ENCODE data around the gene TEX29. TPM values are rescaled to one million over a fixed set of nuclear protein-coding genes. Genes with fewer than 3 reads are reported as not detected.

The TEX29 gene
- total RNA-seq, 1 experiment from 2014 or later = 0.45 TPM

GRCh38 chr13:111324736-111325135, 4.3 kb downstream of the TEX29 start:
- BruUV-seq (replicated peaks) = no TSS peak
- TF ChIP-seq CTCF (conservative IDR thresholded peaks at IDR 0.05; ENCODE audit: low read depth, low read length) (no peak), EZH2 (IDR thresholded peaks at IDR 0.05; ENCODE audit: borderline replicate concordance, low read depth, low read length, poor library complexity, severe bottlenecking) (no peak)
- no peaks in the 10 kb centered on the region for H3K27me3 ChIP-seq (replicated peaks; ENCODE audit: insufficient read depth, low read depth, low read length, poor library complexity)
- no peak overlapping the region for H3K27ac ChIP-seq (ENCODE audit: low read depth, low read length, poor library complexity, severe bottlenecking)
- DNase-seq (ENCODE audit: low spot score) = no peak
- no peak overlapping the region for H3K4me3 ChIP-seq (ENCODE audit: low read depth, low read length, poor library complexity, severe bottlenecking)
- intact Hi-C loops (cut with micrococcal nuclease; ENCODE audit: unreplicated experiment) = no loop called here
- no peaks in the 10 kb centered on the region for H3K36me3 ChIP-seq (ENCODE audit: insufficient read depth, low read length, poor library complexity, severe bottlenecking)
- no peaks in the 10 kb centered on the region for H3K4me1 ChIP-seq (ENCODE audit: insufficient read depth, low read length, poor library complexity, severe bottlenecking)
- H3K9me3 ChIP-seq (ENCODE audit: low read depth, low read length, poor library complexity, severe bottlenecking) = no peaks in the 10 kb centered on the region
- POLR2A ChIA-PET (ENCODE audit: low non-redundant PET) = no interaction called here
- CTCF ChIA-PET = no interaction called here

- no peaks in the 10 kb centered on the region for H3K9me3 ChIP-seq (ENCODE audit: low read depth, low read length, poor library complexity, severe bottlenecking)
- no peak overlapping the region for H3K27ac ChIP-seq (ENCODE audit: low read depth, low read length, poor library complexity, severe bottlenecking)
- H3K36me3 ChIP-seq (ENCODE audit: insufficient read depth, low read length, poor library complexity, severe bottlenecking) = no peaks in the 10 kb centered on the region
- no TSS peak for BruUV-seq (replicated peaks)
- CTCF ChIA-PET = no interaction called here
- intact Hi-C loops (cut with micrococcal nuclease; ENCODE audit: unreplicated experiment) = no loop called here
- no peak overlapping the region for H3K4me3 ChIP-seq (ENCODE audit: low read depth, low read length, poor library complexity, severe bottlenecking)
- POLR2A ChIA-PET (ENCODE audit: low non-redundant PET) = no interaction called here
- no peak for TF ChIP-seq CTCF (conservative IDR thresholded peaks at IDR 0.05; ENCODE audit: low read depth, low read length)
- no peak for TF ChIP-seq EZH2 (IDR thresholded peaks at IDR 0.05; ENCODE audit: borderline replicate concordance, low read depth, low read length, poor library complexity, severe bottlenecking)
- no peak for DNase-seq (ENCODE audit: low spot score)
- no peaks in the 10 kb centered on the region for H3K4me1 ChIP-seq (ENCODE audit: insufficient read depth, low read length, poor library complexity, severe bottlenecking)
- H3K27me3 ChIP-seq (replicated peaks; ENCODE audit: insufficient read depth, low read depth, low read length, poor library complexity) = no peaks in the 10 kb centered on the region
Measured at GRCh38 chr13:111325146-111325890, 4.9 kb downstream of the TEX29 start.

GRCh38 chr13:111325941-111326620, 5.6 kb downstream of the TEX29 start:
- no peaks in the 10 kb centered on the region for H3K27me3 ChIP-seq (replicated peaks; ENCODE audit: insufficient read depth, low read depth, low read length, poor library complexity)
- no TSS peak for BruUV-seq (replicated peaks)

More at GRCh38 chr13:111325941-111326620, 5.6 kb downstream of the TEX29 start:
- Histone ChIP-seq H3K9me3 (ENCODE audit: low read depth, low read length, poor library complexity, severe bottlenecking) (no peaks in the 10 kb centered on the region), H3K4me3 (ENCODE audit: low read depth, low read length, poor library complexity, severe bottlenecking) (no peak overlapping the region), H3K36me3 (ENCODE audit: insufficient read depth, low read length, poor library complexity, severe bottlenecking) (no peaks in the 10 kb centered on the region), H3K27ac (ENCODE audit: low read depth, low read length, poor library complexity, severe bottlenecking) (no peak overlapping the region), H3K4me1 (ENCODE audit: insufficient read depth, low read length, poor library complexity, severe bottlenecking) (no peaks in the 10 kb centered on the region)
- intact Hi-C loops (cut with micrococcal nuclease; ENCODE audit: unreplicated experiment) = no loop called here
- ChIA-PET CTCF (no interaction called here), POLR2A (ENCODE audit: low non-redundant PET) (no interaction called here)
- no peak for DNase-seq (ENCODE audit: low spot score)
- TF ChIP-seq CTCF (conservative IDR thresholded peaks at IDR 0.05; ENCODE audit: low read depth, low read length) (no peak), EZH2 (IDR thresholded peaks at IDR 0.05; ENCODE audit: borderline replicate concordance, low read depth, low read length, poor library complexity, severe bottlenecking) (no peak)
